Keratinocyte (primary cell): Measurements from ENCODE around the gene STK35. TPM values are rescaled to one million over a fixed set of nuclear protein-coding genes. Genes with fewer than 3 reads are reported as not detected.

ENCODE experiments used
- DNase-seq: peaks from one replicate; pipeline ENCODE4 v3.0.0-alpha.2; 2011; ENCODE audit warnings: low read depth, missing footprints, low spot score
- FAIRE-seq: peaks from 2 replicates; lab custom pipeline; 2011; peaks lifted over from hg19 to GRCh38; lab: Jason Lieb, UNC
- H2AFZ ChIP-seq: 2 replicates; pipeline ENCODE4 v1.6.0; 2012; ENCODE audit warnings: low read length, control low read depth, inconsistent platforms; ENCODE audit not compliant: control insufficient read depth
- H3K27ac ChIP-seq: 2 replicates; pipeline ENCODE4 v1.5.1; 2011; ENCODE audit warnings: low read length; ENCODE audit not compliant: control insufficient read depth, insufficient read depth
- H3K27me3 ChIP-seq: 3 replicates; pipeline ENCODE4 v1.6.0; 2011; ENCODE audit warnings: low read length; ENCODE audit not compliant: control insufficient read depth, insufficient read depth; ENCODE audit errors: extremely low read depth
- H3K36me3 ChIP-seq, 2 experiments: 2 replicates in 1 of 2; 3 replicates in 1 of 2; pipeline ENCODE4 v1.5.1; 2011; ENCODE audit warnings: low read length in 2 of 2, mild to moderate bottlenecking in 1 of 2; ENCODE audit not compliant: control insufficient read depth in 2 of 2, insufficient read depth in 2 of 2; ENCODE audit errors: extremely low read depth in 1 of 2
- H3K4me1 ChIP-seq: 3 replicates; pipeline ENCODE4 v1.5.1; 2011; ENCODE audit warnings: low read length; ENCODE audit not compliant: control insufficient read depth, insufficient read depth; ENCODE audit errors: extremely low read depth
- H3K4me2 ChIP-seq: 3 replicates; pipeline ENCODE4 v1.6.0; 2011; ENCODE audit warnings: low read depth, low read length; ENCODE audit not compliant: control insufficient read depth, insufficient read depth; ENCODE audit errors: extremely low read depth
- H3K4me3 ChIP-seq, 3 experiments: fragments of 200-600 bp in 1 of 3; sonication (generic) in 1 of 3; 2 replicates in 2 of 3; 3 replicates in 1 of 3; pipeline ENCODE4 v1.5.1; 2011 to 2016; ENCODE audit warnings: low read length in 3 of 3, mild to moderate bottlenecking in 3 of 3, control low read depth in 2 of 3, inconsistent platforms in 1 of 3, low read depth in 1 of 3, mixed read lengths in 1 of 3, mixed run types in 1 of 3, moderate library complexity in 1 of 3; ENCODE audit not compliant: control insufficient read depth in 2 of 3, insufficient read depth in 2 of 3; ENCODE audit errors: extremely low read depth in 1 of 3
- H3K79me2 ChIP-seq: 2 replicates; pipeline ENCODE4 v1.6.0; 2012; ENCODE audit warnings: low read length; ENCODE audit not compliant: control insufficient read depth, insufficient read depth
- H3K9ac ChIP-seq: 3 replicates; pipeline ENCODE4 v1.6.0; 2011; ENCODE audit warnings: low read length; ENCODE audit not compliant: control insufficient read depth, insufficient read depth; ENCODE audit errors: extremely low read depth
- H3K9me1 ChIP-seq: 3 replicates; pipeline ENCODE4 v1.6.0; 2011; ENCODE audit warnings: low read length; ENCODE audit not compliant: control insufficient read depth, insufficient read depth; ENCODE audit errors: extremely low read depth
- H3K9me3 ChIP-seq: 2 replicates; pipeline ENCODE4 v1.5.1; 2012; ENCODE audit warnings: low read depth, low read length; ENCODE audit not compliant: control insufficient read depth
- H4K20me1 ChIP-seq: 3 replicates; pipeline ENCODE4 v1.6.0; 2011; ENCODE audit warnings: low read length; ENCODE audit not compliant: control insufficient read depth, insufficient read depth; ENCODE audit errors: extremely low read depth
- EZH2 ChIP-seq: IDR thresholded peaks from one replicate; pipeline ENCODE4 v1.6.1; 2012; ENCODE audit warnings: inconsistent platforms, mild to moderate bottlenecking, low read length, moderate library complexity
- dilution Hi-C: fragments of 300-500 bp; cut with MboI; formaldehyde crosslinking; loops from one replicate; pipeline ENCODE4 v1.7.0; 2020; ENCODE audit warnings: low sequenced_read_pairs; ENCODE audit not compliant: extremely low pct_ligation_motif_present
- polyA plus RNA-seq, 5 experiments: library from polyadenylated mRNA; depleted of rRNA in 3 of 5; stranded (reverse) in 3 of 5; stranded (forward) in 1 of 5; unstranded in 1 of 5; fragments of >200 nt; gene quantifications; 1 replicate in 1 of 5; 2 replicates in 3 of 5; 3 replicates in 1 of 5; pipeline versions ENCODE4 v1.2.1 to v1.2.3, GENCODE V29; 2011 to 2012; ENCODE audit warnings: missing spikeins in 2 of 5, low read depth in 1 of 5, low replicate concordance in 1 of 5
- TF ChIP-seq, protein P1 (sequence below), 3 experiments: IDR thresholded peaks in 1 of 3; conservative IDR thresholded peaks in 1 of 3; optimal IDR thresholded peaks in 1 of 3; 2 replicates in 2 of 3; 3 replicates in 1 of 3; pipeline versions ENCODE3 to v1.5.1; 2011; ENCODE audit warnings: low read length in 3 of 3, mild to moderate bottlenecking in 3 of 3, moderate library complexity in 2 of 3, control low read depth in 1 of 3, inconsistent platforms in 1 of 3; ENCODE audit not compliant: insufficient read depth in 2 of 3; ENCODE audit errors: extremely low read depth in 1 of 3

Gene STK35
- polyA plus RNA-seq, 1 donor (not counting 4 experiments of a cell fraction or from before 2014, with no cell fraction given): 6.5 TPM

DNA sequence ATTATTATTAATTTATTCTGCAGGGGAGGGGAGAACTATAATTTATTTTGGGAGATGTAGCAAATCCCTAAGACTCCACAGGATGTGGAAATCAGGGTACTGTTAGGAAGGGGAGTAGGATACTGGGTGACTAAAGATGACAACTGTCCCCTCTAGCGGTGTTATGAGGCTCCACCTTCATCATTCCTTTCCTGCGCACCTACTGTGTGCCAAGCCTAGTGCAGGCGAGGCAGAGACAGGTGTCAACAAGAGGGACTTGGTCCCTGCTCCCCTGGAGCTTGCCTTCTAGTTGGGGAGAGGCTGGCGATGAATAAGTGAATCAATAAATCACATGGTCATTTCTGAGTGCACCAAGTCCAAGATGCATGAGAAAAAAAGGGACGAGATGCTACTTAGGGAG lies 65.5 kb downstream of the STK35 start:
- TF ChIP-seq, protein P1, sequence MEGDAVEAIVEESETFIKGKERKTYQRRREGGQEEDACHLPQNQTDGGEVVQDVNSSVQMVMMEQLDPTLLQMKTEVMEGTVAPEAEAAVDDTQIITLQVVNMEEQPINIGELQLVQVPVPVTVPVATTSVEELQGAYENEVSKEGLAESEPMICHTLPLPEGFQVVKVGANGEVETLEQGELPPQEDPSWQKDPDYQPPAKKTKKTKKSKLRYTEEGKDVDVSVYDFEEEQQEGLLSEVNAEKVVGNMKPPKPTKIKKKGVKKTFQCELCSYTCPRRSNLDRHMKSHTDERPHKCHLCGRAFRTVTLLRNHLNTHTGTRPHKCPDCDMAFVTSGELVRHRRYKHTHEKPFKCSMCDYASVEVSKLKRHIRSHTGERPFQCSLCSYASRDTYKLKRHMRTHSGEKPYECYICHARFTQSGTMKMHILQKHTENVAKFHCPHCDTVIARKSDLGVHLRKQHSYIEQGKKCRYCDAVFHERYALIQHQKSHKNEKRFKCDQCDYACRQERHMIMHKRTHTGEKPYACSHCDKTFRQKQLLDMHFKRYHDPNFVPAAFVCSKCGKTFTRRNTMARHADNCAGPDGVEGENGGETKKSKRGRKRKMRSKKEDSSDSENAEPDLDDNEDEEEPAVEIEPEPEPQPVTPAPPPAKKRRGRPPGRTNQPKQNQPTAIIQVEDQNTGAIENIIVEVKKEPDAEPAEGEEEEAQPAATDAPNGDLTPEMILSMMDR (optimal IDR thresholded peaks at IDR 0.05 in 1 of 3, IDR thresholded peaks at IDR 0.05 in 1 of 3, conservative IDR thresholded peaks at IDR 0.05 in 1 of 3; ENCODE audit: extremely low read depth in 1 of 3, insufficient read depth in 2 of 3, low read length in 3 of 3): no peak
- TF ChIP-seq EZH2: no peak
- Histone ChIP-seq H3K4me1 (no peaks in the 10 kb centered on the region), H3K79me2 (no peaks in the 10 kb centered on the region), H3K4me2 (no peak overlapping the region), H2AFZ (no peak overlapping the region), H3K4me3 (no peak overlapping the region), H3K27ac (no peak overlapping the region), H3K36me3 (no peaks in the 10 kb centered on the region), H3K9me3 (no peaks in the 10 kb centered on the region), H3K27me3 (peaks cover 12% of the 10 kb centered on the region), H4K20me1 (no peaks in the 10 kb centered on the region), H3K9ac (no peak overlapping the region), H3K9me1 (no peaks in the 10 kb centered on the region)
- FAIRE-seq (no peak), DNase-seq (no peak)
- dilution Hi-C loops: no loop called here

DNA sequence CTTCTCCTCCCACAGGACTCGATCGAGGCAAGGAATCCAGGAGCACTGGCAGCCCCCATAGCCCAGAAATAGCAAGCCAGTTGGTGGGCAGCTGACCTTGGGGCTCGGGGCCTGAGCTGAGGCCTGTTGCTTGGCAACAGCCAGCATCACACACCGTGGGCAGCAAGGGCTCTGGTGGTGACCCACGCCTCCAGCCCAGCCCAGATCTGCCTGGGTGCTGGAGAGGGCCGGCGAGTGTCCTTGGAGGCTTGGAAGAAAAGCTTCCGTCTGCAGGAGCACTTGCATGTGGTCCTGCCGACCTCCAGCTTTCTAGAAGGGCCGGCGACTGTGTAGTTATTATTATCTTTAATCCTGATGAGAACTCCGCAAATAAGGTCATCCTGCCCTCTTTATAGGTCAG lies 67.3 kb downstream of the STK35 start:
- Histone ChIP-seq H3K9ac (no peak overlapping the region), H3K4me3 (no peak overlapping the region), H3K27me3 (peaks cover 12% of the 10 kb centered on the region), H4K20me1 (peaks cover 7% of the 10 kb centered on the region), H3K79me2 (no peaks in the 10 kb centered on the region), H3K9me3 (no peaks in the 10 kb centered on the region), H3K4me2 (no peak overlapping the region), H3K4me1 (no peaks in the 10 kb centered on the region), H3K36me3 (no peaks in the 10 kb centered on the region), H2AFZ (no peak overlapping the region), H3K9me1 (no peaks in the 10 kb centered on the region), H3K27ac (no peak overlapping the region)
- FAIRE-seq: no peak
- dilution Hi-C loops: no loop called here
- no peak for TF ChIP-seq EZH2
- TF ChIP-seq, protein P1 (optimal IDR thresholded peaks at IDR 0.05 in 1 of 3, IDR thresholded peaks at IDR 0.05 in 1 of 3, conservative IDR thresholded peaks at IDR 0.05 in 1 of 3; ENCODE audit: extremely low read depth in 1 of 3, insufficient read depth in 2 of 3, low read length in 3 of 3): no peak
- no peak for DNase-seq
